ENCODE data around the gene BACE1-AS. TPM values are rescaled to one million over a fixed set of nuclear protein-coding genes. Genes with fewer than 3 reads are reported as not detected.

BACE1-AS gene
- total RNA-seq, 1 experiment from 2014 or later = 10.8 TPM

DNA sequence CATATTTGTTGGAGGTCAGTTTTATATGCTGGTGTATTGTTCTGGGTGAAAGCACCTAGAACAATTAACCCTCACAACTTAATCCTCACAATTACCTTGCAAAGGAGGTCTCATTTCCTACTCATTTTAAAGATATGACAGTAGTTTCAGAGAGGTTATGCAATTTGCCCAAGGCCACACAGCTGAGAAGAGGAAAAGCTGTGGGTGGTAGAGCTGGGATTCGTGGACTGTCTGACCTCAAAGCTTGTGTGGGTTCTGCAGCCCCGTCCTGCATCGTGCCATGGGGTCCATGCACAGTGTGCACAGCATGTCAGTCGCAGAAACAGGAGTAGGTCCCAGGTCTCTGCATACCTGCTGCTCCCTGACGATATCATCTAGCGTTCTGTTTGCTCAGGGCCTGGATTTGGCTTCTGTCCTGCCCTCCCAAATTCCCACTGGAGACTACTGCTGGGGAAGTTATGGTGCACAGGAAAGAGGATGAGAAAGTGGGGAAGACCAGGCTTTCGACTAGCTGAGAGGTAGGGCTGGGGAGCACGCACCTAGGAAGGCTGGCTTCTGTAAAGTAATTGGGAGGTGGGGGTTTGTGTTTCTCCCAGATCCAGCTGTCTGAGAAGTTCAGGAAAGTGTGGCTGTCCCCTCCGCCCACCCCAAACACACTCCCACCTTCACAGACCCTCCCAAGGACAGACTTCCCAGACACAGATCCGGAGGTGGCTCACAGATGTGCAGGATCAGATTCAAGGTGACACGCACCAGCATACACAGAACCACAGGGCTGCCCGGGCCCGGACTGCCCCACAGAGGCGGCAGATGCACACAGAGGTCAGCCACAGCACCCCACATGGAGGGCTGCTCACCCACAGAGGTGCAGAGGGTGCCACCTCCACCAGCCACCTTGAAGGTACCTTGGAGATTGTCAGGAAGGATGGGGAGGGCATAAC lies 23.0 kb downstream of the BACE1-AS start:
- intact Hi-C loops (cut with micrococcal nuclease; ENCODE audit: unreplicated experiment) (no loop called here), in situ Hi-C loops (cut with HindIII; ENCODE audit: low pct_unique_long_range_greater_than_20kb, low sequenced_read_pairs) (no loop called here)
- Histone ChIP-seq H3K36me3 (ENCODE audit: control insufficient read depth, insufficient read depth, low read length) (no peaks in the 10 kb centered on the region), H3K4me1 (ENCODE audit: control insufficient read depth, insufficient read depth, low read length) (peaks cover 11% of the 10 kb centered on the region), H3K27ac (ENCODE audit: low read length) (no peak overlapping the region), H3K9me3 (ENCODE audit: control insufficient read depth, insufficient read depth, low read depth, low read length) (no peaks in the 10 kb centered on the region), H3K27me3 (ENCODE audit: control insufficient read depth, insufficient read depth, low read length) (no peaks in the 10 kb centered on the region), H3K4me3 (ENCODE audit: low read depth in 2 of 2, low read length in 2 of 2) (no peak overlapping the region)
- no peak for DNase-seq (ENCODE audit: low read depth, low spot score)
- TF ChIP-seq REST (IDR thresholded peaks at IDR 0.05; ENCODE audit: insufficient read depth in 1 of 2, low read depth in 2 of 2, low read length in 1 of 2) (no peak), TCF7L2 (IDR thresholded peaks at IDR 0.05; ENCODE audit: low read depth, low read length) (no peak), POLR2AphosphoS5 (IDR thresholded peaks at IDR 0.05; ENCODE audit: low read depth, low read length) (no peak), SIN3A (IDR thresholded peaks at IDR 0.05; ENCODE audit: borderline replicate concordance, insufficient read depth, low read depth, low read length) (no peak)
- TF ChIP-seq, protein P1, sequence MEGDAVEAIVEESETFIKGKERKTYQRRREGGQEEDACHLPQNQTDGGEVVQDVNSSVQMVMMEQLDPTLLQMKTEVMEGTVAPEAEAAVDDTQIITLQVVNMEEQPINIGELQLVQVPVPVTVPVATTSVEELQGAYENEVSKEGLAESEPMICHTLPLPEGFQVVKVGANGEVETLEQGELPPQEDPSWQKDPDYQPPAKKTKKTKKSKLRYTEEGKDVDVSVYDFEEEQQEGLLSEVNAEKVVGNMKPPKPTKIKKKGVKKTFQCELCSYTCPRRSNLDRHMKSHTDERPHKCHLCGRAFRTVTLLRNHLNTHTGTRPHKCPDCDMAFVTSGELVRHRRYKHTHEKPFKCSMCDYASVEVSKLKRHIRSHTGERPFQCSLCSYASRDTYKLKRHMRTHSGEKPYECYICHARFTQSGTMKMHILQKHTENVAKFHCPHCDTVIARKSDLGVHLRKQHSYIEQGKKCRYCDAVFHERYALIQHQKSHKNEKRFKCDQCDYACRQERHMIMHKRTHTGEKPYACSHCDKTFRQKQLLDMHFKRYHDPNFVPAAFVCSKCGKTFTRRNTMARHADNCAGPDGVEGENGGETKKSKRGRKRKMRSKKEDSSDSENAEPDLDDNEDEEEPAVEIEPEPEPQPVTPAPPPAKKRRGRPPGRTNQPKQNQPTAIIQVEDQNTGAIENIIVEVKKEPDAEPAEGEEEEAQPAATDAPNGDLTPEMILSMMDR (IDR thresholded peaks at IDR 0.05) = no peak
- no peak for ATAC-seq
- ChIA-PET CTCF (interaction anchor here (0.5 to 0.6 kb wide), 2 partner anchors 31 to 63 kb away, joined by 3 to 5 read pairs; no protein-coding TSS in a partner anchor), POLR2A (no interaction called here)
- BruUV-seq (replicated peaks) = no TSS peak

DNA sequence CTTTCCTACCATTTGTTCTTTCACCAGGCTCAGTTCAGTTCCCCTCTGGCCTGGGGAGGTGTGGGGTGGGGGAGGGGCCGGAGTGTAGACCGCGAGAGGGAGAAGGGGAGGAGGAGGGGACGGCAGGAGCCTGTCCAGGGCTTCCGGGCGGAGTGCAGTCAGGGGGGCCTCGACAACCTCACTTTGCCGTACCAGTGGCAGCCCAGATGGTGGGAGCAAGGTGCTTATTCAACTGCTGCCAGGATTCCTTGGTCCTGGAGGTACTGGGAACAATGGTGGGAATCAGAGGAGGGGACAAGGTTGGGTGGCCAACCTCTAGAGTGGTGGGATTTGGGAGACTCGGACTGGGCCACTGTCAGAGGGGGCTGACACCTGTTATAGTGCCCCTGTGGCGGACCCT lies 23.7 kb downstream of the BACE1-AS start:
- DNase-seq (ENCODE audit: low read depth, low spot score) (no peak), ATAC-seq (no peak)
- H3K27me3 ChIP-seq (ENCODE audit: control insufficient read depth, insufficient read depth, low read length) = no peaks in the 10 kb centered on the region
- POLR2A ChIA-PET = no interaction called here
- TF ChIP-seq, protein P1 (IDR thresholded peaks at IDR 0.05) = no peak
- TF ChIP-seq TCF7L2 (IDR thresholded peaks at IDR 0.05; ENCODE audit: low read depth, low read length) (no peak), SIN3A (IDR thresholded peaks at IDR 0.05; ENCODE audit: borderline replicate concordance, insufficient read depth, low read depth, low read length) (no peak), REST (IDR thresholded peaks at IDR 0.05; ENCODE audit: insufficient read depth in 1 of 2, low read depth in 2 of 2, low read length in 1 of 2) (no peak), POLR2AphosphoS5 (IDR thresholded peaks at IDR 0.05; ENCODE audit: low read depth, low read length) (no peak)
- H3K4me3 ChIP-seq (ENCODE audit: low read depth in 2 of 2, low read length in 2 of 2) = peak overlapping the region; percentile 63 to 81; a peak in 3 of 4 replicates
- in situ Hi-C loops (cut with HindIII; ENCODE audit: low pct_unique_long_range_greater_than_20kb, low sequenced_read_pairs) (no loop called here), intact Hi-C loops (cut with micrococcal nuclease; ENCODE audit: unreplicated experiment) (loop anchor here (5.0 kb wide), 1 partner anchor 78 kb away; no protein-coding TSS in a partner anchor)
- H3K9me3 ChIP-seq (ENCODE audit: control insufficient read depth, insufficient read depth, low read depth, low read length) = no peaks in the 10 kb centered on the region
- no peak overlapping the region for H3K27ac ChIP-seq (ENCODE audit: low read length)
- no TSS peak for BruUV-seq (replicated peaks)
- CTCF ChIA-PET = interaction anchor here (0.6 to 0.7 kb wide), 2 partner anchors 32 to 54 kb away, joined by 4 to 5 read pairs; no protein-coding TSS in a partner anchor
- peaks cover 11% of the 10 kb centered on the region for H3K4me1 ChIP-seq (ENCODE audit: control insufficient read depth, insufficient read depth, low read length)
- no peaks in the 10 kb centered on the region for H3K36me3 ChIP-seq (ENCODE audit: control insufficient read depth, insufficient read depth, low read length)
